Activated CD8-positive, alpha-beta memory T cell treated with anti-CD3 and anti-CD28 coated beads, Interleukin-2, amount 10 ng/mL, durations not matched to agents 7 days and 5 days (primary cell): Measurements from ENCODE around the gene PPFIA1. TPM values are rescaled to one million over a fixed set of nuclear protein-coding genes. Genes with fewer than 3 reads are reported as not detected.
A peak's percentile ranks its signal among the peaks of the same experiment; 100 is the strongest.

Source experiments
- ATAC-seq: fragments of 150-1000 bp; cut with Tn5 transposase; one replicate; pipeline ENCODE4 v1.10.0; 2021; ENCODE audit warnings: moderate library complexity
- CTCF ChIA-PET: fragments of 350-600 bp; sonication (Branson Sonifier 250); formaldehyde crosslinking; loops from one replicate; lab custom pipeline; 2021; ENCODE audit warnings: antibody characterized with exemption; lab: Charles Lee
- DNase-seq: peaks from one replicate; pipeline ENCODE4 v3.0.0-alpha.2; 2020
- H3K27ac Mint-ChIP-seq: one replicate; pipeline ENCODE4 v1.8.0; 2021; ENCODE audit warnings: mild to moderate bottlenecking, mixed read lengths
- H3K27me3 Mint-ChIP-seq: one replicate; pipeline ENCODE4 v1.8.0; 2021; ENCODE audit warnings: mixed read lengths
- H3K36me3 Mint-ChIP-seq: one replicate; pipeline ENCODE4 v1.8.0; 2021; ENCODE audit warnings: mild to moderate bottlenecking, mixed read lengths
- H3K4me1 Mint-ChIP-seq: one replicate; pipeline ENCODE4 v1.8.0; 2021; ENCODE audit warnings: mixed read lengths
- H3K4me3 Mint-ChIP-seq: one replicate; pipeline ENCODE4 v1.8.0; 2021; ENCODE audit warnings: mild to moderate bottlenecking, moderate library complexity, mixed read lengths
- H3K9me3 Mint-ChIP-seq: one replicate; pipeline ENCODE4 v1.8.0; 2022; ENCODE audit warnings: low read depth, mixed read lengths
- total RNA-seq, 2 experiments: library from RNA; stranded (reverse); gene quantifications; one replicate each; pipeline ENCODE4 v1.2.3, GENCODE V29; 2021

Gene PPFIA1
- total RNA-seq, 2 experiments from 2014 or later, result 35.7 to 38.7 TPM

DNA sequence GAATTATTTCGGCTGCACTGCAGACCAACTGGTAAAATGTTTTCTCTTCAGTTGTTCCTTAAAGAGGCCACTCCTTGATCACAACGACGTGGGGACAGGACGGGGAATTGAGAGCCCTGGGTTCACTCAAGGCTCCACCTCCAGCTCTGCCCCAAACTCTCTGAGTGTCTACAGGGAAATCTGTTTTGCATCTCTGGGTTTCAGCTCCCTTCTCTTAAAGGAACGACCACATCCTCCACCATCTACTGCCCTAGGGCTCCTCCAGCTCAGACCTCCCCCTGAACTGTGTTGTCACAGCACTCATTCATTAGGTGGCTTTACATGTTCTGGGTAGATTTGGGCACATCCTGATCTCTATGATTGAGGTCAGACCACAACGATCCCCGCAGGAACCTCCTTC, 5.1 kb upstream of the PPFIA1 start:
- H3K4me3 Mint-ChIP-seq, result no peak overlapping the region
- CTCF ChIA-PET, result interaction anchor here (1.1 kb wide), 1 partner anchor 349 kb away, joined by 3 read pairs; no protein-coding TSS in a partner anchor
- ATAC-seq (no peak), DNase-seq (no peak)
- no peaks in the 10 kb centered on the region for H3K9me3 Mint-ChIP-seq
- H3K27me3 Mint-ChIP-seq, result peaks cover 25% of the 10 kb centered on the region
- peaks cover 11% of the 10 kb centered on the region for H3K4me1 Mint-ChIP-seq
- H3K27ac Mint-ChIP-seq, result no peak overlapping the region
- no peaks in the 10 kb centered on the region for H3K36me3 Mint-ChIP-seq

DNA sequence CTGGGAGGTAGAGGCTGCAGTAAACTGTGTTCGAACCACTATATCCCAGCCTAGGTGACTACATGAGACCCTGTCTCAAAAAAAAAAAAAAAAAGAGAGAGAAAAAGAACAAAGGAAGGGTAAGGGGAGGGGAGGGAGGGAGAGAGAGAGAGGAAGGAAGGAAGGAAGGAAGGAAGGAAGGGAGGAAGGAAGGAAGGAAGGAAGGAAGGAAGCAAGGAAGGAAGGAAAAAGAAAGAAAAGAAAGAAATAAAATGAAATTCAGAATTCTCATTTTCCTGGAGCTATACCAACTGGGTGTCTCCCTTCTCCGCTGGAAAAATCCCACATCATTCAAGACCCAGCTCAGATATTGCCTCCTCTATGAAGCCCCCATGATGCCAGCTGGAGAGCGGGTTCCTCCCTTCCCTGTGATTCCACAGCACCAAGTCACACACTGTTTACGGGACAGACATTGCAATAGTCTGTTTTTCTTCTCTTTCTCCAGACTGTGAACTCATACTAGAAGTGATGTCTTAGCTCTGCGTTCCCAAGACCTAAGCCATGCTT, 3.0 kb upstream of the PPFIA1 start:
- Mint-ChIP-seq H3K4me1 (peaks cover 22% of the 10 kb centered on the region), H3K9me3 (no peaks in the 10 kb centered on the region), H3K4me3 (no peak overlapping the region), H3K27me3 (peaks cover 25% of the 10 kb centered on the region), H3K27ac (no peak overlapping the region), H3K36me3 (no peaks in the 10 kb centered on the region)
- DNase-seq (no peak), ATAC-seq (no peak)
- CTCF ChIA-PET, result no interaction called here

DNA sequence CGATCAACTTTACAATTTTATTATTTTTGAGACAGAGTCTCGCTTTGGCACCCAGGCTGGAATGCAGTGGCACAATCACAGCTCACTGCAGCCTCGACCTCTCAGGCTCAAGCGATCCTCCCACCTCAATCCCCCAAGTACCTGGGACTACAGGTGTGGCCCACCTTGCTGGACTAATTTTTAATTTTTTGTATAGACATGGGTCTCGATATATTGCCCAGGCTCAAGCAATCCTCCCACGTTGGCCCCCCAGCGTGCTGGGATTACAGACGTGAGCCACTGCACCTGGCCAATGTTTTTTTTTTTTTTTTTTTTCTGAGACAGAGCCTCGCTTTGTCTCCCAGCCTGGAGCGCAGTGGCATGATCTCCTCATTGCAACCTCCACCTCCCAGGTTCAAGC, 2.0 kb upstream of the PPFIA1 start:
- H3K36me3 Mint-ChIP-seq, result peaks cover 6% of the 10 kb centered on the region

GRCh38 chr11:70270877-70271648, 573 bp downstream of the PPFIA1 start:
- no peaks in the 10 kb centered on the region for H3K9me3 Mint-ChIP-seq
- peaks cover 12% of the 10 kb centered on the region for H3K27me3 Mint-ChIP-seq
- H3K4me1 Mint-ChIP-seq, result peaks cover 37% of the 10 kb centered on the region
- H3K36me3 Mint-ChIP-seq, result peaks cover 21% of the 10 kb centered on the region
- DNase-seq (peak; percentile 62), ATAC-seq (peak; percentile 70)
- H3K4me3 Mint-ChIP-seq, result peak overlapping the region; percentile 79
- H3K27ac Mint-ChIP-seq, result peak overlapping the region; percentile 78
- CTCF ChIA-PET, result interaction anchor here (1.0 kb wide), 1 partner anchor 67 kb away, joined by 3 read pairs; no protein-coding TSS in a partner anchor

More for the DNA sequence above, 2.0 kb upstream of the PPFIA1 start:
- DNase-seq, result no peak
- no peak for ATAC-seq
- Mint-ChIP-seq H3K27me3 (peaks cover 25% of the 10 kb centered on the region), H3K9me3 (no peaks in the 10 kb centered on the region), H3K27ac (no peak overlapping the region), H3K4me1 (peaks cover 29% of the 10 kb centered on the region), H3K4me3 (no peak overlapping the region)
- CTCF ChIA-PET, result no interaction called here

- no peak for ATAC-seq
- no peaks in the 10 kb centered on the region for H3K9me3 Mint-ChIP-seq
- no peak for DNase-seq
- peaks cover 37% of the 10 kb centered on the region for H3K4me1 Mint-ChIP-seq
- CTCF ChIA-PET, result interaction anchor here (1.0 kb wide), 1 partner anchor 67 kb away, joined by 3 read pairs; no protein-coding TSS in a partner anchor
- H3K36me3 Mint-ChIP-seq, result peaks cover 21% of the 10 kb centered on the region
- H3K27me3 Mint-ChIP-seq, result peaks cover 12% of the 10 kb centered on the region
- peak overlapping the region; percentile 78 for H3K27ac Mint-ChIP-seq
- H3K4me3 Mint-ChIP-seq, result peak overlapping the region; percentile 79
Measured at GRCh38 chr11:70271649-70271953, 1.1 kb downstream of the PPFIA1 start.

- H3K27ac Mint-ChIP-seq, result peak overlapping the region; percentile 36
- DNase-seq, result no peak
Measured at GRCh38 chr11:70272009-70272408, 1.5 kb downstream of the PPFIA1 start.

DNA sequence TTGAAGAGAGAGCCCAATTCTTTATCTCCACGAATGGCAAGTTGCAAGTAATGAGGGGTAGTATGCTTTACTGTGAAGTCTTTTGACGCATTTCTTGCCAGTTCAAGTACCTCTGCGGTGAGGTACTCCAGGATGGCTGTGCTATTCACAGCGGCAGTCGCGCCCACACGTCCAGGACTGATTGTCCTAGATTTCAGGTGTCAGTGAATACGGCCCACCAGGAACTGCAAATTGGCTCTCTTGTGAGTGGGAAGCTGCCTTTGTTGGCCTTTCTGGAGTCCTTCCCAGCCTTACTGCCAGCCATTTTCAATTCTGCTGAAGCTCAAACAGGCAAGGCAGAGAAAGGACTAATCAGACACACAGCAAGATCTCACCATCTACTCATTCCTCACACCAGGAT, 8.5 kb downstream of the PPFIA1 start:
- Mint-ChIP-seq H3K27ac (no peak overlapping the region), H3K4me1 (peaks cover 12% of the 10 kb centered on the region), H3K36me3 (peaks cover 37% of the 10 kb centered on the region), H3K27me3 (no peaks in the 10 kb centered on the region), H3K4me3 (no peak overlapping the region), H3K9me3 (no peaks in the 10 kb centered on the region)
- CTCF ChIA-PET, result no interaction called here
- DNase-seq, result no peak
- ATAC-seq, result no peak

More at GRCh38 chr11:70272009-70272408, 1.5 kb downstream of the PPFIA1 start:
- peaks cover 12% of the 10 kb centered on the region for H3K27me3 Mint-ChIP-seq
- no peak for ATAC-seq
- CTCF ChIA-PET, result no interaction called here
- peaks cover 37% of the 10 kb centered on the region for H3K4me1 Mint-ChIP-seq
- peak overlapping the region; percentile 79 for H3K4me3 Mint-ChIP-seq
- no peaks in the 10 kb centered on the region for H3K9me3 Mint-ChIP-seq
- peaks cover 21% of the 10 kb centered on the region for H3K36me3 Mint-ChIP-seq

- H3K9me3 Mint-ChIP-seq, result no peaks in the 10 kb centered on the region
- no peak for DNase-seq
- peaks cover 29% of the 10 kb centered on the region for H3K36me3 Mint-ChIP-seq
- no peak overlapping the region for H3K4me3 Mint-ChIP-seq
- no peak overlapping the region for H3K27ac Mint-ChIP-seq
- no peaks in the 10 kb centered on the region for H3K4me1 Mint-ChIP-seq
- ATAC-seq, result no peak
- CTCF ChIA-PET, result no interaction called here
- H3K27me3 Mint-ChIP-seq, result no peaks in the 10 kb centered on the region
Measured at GRCh38 chr11:70281156-70281609, 10.7 kb downstream of the PPFIA1 start.

DNA sequence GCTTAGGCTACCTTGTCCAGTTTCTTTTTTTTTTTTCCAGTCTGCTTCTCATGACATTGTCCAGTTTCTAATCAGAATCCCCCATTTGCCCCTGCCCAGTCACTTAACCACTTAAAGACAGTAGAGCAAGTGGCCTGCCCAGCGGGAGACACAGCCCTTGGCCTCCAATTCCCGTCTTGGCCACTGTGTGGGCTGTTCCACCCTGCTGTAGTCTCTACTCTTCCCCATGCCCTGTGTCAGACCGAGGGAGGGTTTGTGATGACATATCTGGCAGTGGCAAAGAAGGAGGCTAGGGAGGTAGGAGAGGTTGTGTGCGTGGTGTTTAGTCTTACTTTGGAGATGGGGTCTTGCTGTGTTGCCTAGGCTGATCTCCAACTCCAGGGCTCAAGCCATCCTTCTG, 11.5 kb downstream of the PPFIA1 start:
- Mint-ChIP-seq H3K36me3 (peaks cover 32% of the 10 kb centered on the region), H3K27me3 (no peaks in the 10 kb centered on the region), H3K9me3 (no peaks in the 10 kb centered on the region), H3K4me3 (no peak overlapping the region), H3K27ac (no peak overlapping the region), H3K4me1 (no peaks in the 10 kb centered on the region)
- no peak for DNase-seq
- no peak for ATAC-seq
- CTCF ChIA-PET, result no interaction called here

GRCh38 chr11:70288721-70289120, 18.2 kb downstream of the PPFIA1 start:
- ATAC-seq, result no peak
- CTCF ChIA-PET, result no interaction called here
- no peak overlapping the region for H3K4me3 Mint-ChIP-seq
- no peaks in the 10 kb centered on the region for H3K9me3 Mint-ChIP-seq
- no peaks in the 10 kb centered on the region for H3K27me3 Mint-ChIP-seq
- peaks cover 25% of the 10 kb centered on the region for H3K36me3 Mint-ChIP-seq
- no peak overlapping the region for H3K27ac Mint-ChIP-seq
- no peaks in the 10 kb centered on the region for H3K4me1 Mint-ChIP-seq
- DNase-seq, result no peak

- Mint-ChIP-seq H3K4me1 (no peaks in the 10 kb centered on the region), H3K27ac (no peak overlapping the region), H3K4me3 (no peak overlapping the region), H3K36me3 (peaks cover 29% of the 10 kb centered on the region), H3K9me3 (no peaks in the 10 kb centered on the region), H3K27me3 (no peaks in the 10 kb centered on the region)
- CTCF ChIA-PET, result no interaction called here
- DNase-seq (no peak), ATAC-seq (no peak)
Measured at GRCh38 chr11:70289582-70289981, 19.1 kb downstream of the PPFIA1 start.

GRCh38 chr11:70290361-70291065, 20.0 kb downstream of the PPFIA1 start:
- no peak for ATAC-seq
- no peaks in the 10 kb centered on the region for H3K27me3 Mint-ChIP-seq
- CTCF ChIA-PET, result no interaction called here

GRCh38 chr11:70292166-70292565, 21.7 kb downstream of the PPFIA1 start:
- no peaks in the 10 kb centered on the region for H3K4me1 Mint-ChIP-seq
- no peak for ATAC-seq
- no peaks in the 10 kb centered on the region for H3K27me3 Mint-ChIP-seq
- no peaks in the 10 kb centered on the region for H3K9me3 Mint-ChIP-seq
- no peak overlapping the region for H3K27ac Mint-ChIP-seq
- CTCF ChIA-PET, result no interaction called here
- H3K4me3 Mint-ChIP-seq, result no peak overlapping the region
- DNase-seq, result no peak
- H3K36me3 Mint-ChIP-seq, result peaks cover 24% of the 10 kb centered on the region

More at GRCh38 chr11:70290361-70291065, 20.0 kb downstream of the PPFIA1 start:
- Mint-ChIP-seq H3K4me1 (no peaks in the 10 kb centered on the region), H3K27ac (no peak overlapping the region), H3K36me3 (peaks cover 29% of the 10 kb centered on the region), H3K4me3 (no peak overlapping the region), H3K9me3 (no peaks in the 10 kb centered on the region)
- DNase-seq, result no peak
